NCI-H524 treated with DMSO at 0.1 percent for 48 hours (cell line): ENCODE data around the gene STK17B.

Experiments
- DNase-seq: peaks from one replicate; lab custom pipeline; 2025; lab: John Stamatoyannopoulos, UW

STK17B gene

GRCh38 chr2:196155575-196155974, 15.8 kb downstream of the STK17B start:
- DNase-seq, result no peak

GRCh38 chr2:196153480-196153879, 17.9 kb downstream of the STK17B start:
- DNase-seq, result no peak

- DNase-seq, result no peak
Observed at GRCh38 chr2:196149948-196150347, 21.4 kb downstream of the STK17B start.

GRCh38 chr2:196148736-196149135, 22.6 kb downstream of the STK17B start:
- DNase-seq, result no peak

GRCh38 chr2:196145256-196145655, 26.1 kb downstream of the STK17B start:
- no peak for DNase-seq

- DNase-seq, result no peak
Observed at GRCh38 chr2:196144513-196145126, 26.8 kb downstream of the STK17B start.

GRCh38 chr2:196143730-196144131, 27.6 kb downstream of the STK17B start:
- no peak for DNase-seq

- DNase-seq, result no peak
Observed at GRCh38 chr2:196142825-196143224, 28.6 kb downstream of the STK17B start.

- no peak for DNase-seq
Observed at GRCh38 chr2:196140213-196140612, 31.2 kb downstream of the STK17B start.

GRCh38 chr2:196137271-196137670, 34.1 kb downstream of the STK17B start:
- DNase-seq, result no peak

- DNase-seq, result no peak
Observed at GRCh38 chr2:196136151-196136550, 35.2 kb downstream of the STK17B start.

GRCh38 chr2:196131949-196132925, 39.1 kb downstream of the STK17B start:
- DNase-seq, result no peak

GRCh38 chr2:196131384-196131937, 39.9 kb downstream of the STK17B start:
- no peak for DNase-seq

GRCh38 chr2:196130039-196130825, 41.1 kb downstream of the STK17B start:
- no peak for DNase-seq

- DNase-seq, result no peak
Observed at GRCh38 chr2:196128749-196129148, 42.6 kb downstream of the STK17B start.

- no peak for DNase-seq
Observed at GRCh38 chr2:196125596-196125995, 45.8 kb downstream of the STK17B start.

- DNase-seq, result no peak
Observed at GRCh38 chr2:196123679-196124373, 47.6 kb downstream of the STK17B start.

GRCh38 chr2:196119926-196120325, 51.5 kb downstream of the STK17B start:
- DNase-seq, result no peak

- DNase-seq, result no peak
Observed at GRCh38 chr2:196117214-196117705, 54.1 kb downstream of the STK17B start.

- DNase-seq, result no peak
Observed at GRCh38 chr2:196113061-196113974, 58.1 kb downstream of the STK17B start.
